Neuron (in vitro differentiated cells): ENCODE results near the gene LAMC3.

ENCODE experiments used
- H2AFZ ChIP-seq: one replicate; pipeline ENCODE4 v1.6.1; 2013; ENCODE audit warnings: low read depth, mild to moderate bottlenecking, inconsistent platforms, low read length, moderate library complexity
- H3K27me3 ChIP-seq: one replicate; pipeline ENCODE4 v1.6.1; 2013; ENCODE audit warnings: low read length; ENCODE audit not compliant: insufficient read depth
- H3K36me3 ChIP-seq: one replicate; pipeline ENCODE4 v1.6.1; 2013; ENCODE audit warnings: low read length; ENCODE audit not compliant: insufficient read depth
- H3K4me1 ChIP-seq: one replicate; pipeline ENCODE4 v1.6.1; 2013; ENCODE audit warnings: low read length; ENCODE audit not compliant: insufficient read depth
- H3K4me3 ChIP-seq: 2 replicates; pipeline ENCODE4 v1.5.1; 2013; ENCODE audit warnings: mild to moderate bottlenecking, low read length, moderate library complexity
- H3K9me3 ChIP-seq: one replicate; pipeline ENCODE4 v1.6.1; 2013; ENCODE audit warnings: low read length

LAMC3 gene

GRCh38 chr9:131084661-131085369, 75.8 kb downstream of the LAMC3 start:
- Histone ChIP-seq H3K4me1 (no peaks in the 10 kb centered on the region), H3K27me3 (peaks cover 23% of the 10 kb centered on the region), H3K4me3 (no peak overlapping the region), H3K9me3 (no peaks in the 10 kb centered on the region), H3K36me3 (no peaks in the 10 kb centered on the region), H2AFZ (no peak overlapping the region)

DNA sequence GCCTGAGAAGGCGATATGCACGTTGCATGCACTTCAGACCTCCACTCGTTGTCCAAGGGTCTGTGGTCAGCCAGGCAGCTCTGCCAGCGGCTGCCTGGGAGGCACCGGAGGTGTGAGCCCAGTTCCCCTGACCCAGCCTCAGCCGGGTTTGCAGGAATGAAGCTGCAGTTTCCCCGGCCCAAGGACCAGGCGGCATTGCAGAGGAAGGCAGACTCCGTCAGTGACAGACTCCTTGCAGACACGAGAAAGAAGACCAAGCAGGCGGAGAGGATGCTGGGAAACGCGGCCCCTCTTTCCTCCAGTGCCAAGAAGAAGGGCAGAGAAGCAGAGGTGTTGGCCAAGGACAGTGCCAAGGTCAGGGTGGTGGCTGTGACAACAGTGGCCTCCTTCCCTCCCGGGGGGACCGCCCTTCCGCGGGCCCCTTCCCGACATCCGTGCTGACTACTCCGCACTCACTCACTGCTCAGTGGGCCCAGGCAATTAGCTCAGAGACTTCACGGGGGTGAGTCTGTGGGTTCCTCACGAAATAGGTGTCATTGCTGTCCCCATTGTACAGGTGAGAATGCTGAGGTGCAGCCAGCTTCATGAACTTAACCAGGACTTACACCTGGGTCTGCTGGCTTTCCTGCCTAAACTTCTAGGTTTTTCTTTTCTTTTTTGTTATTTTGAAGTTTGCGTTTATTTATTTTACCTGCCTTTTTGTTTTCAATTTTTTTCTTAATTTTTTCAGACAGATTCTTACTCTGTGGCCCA, 76.6 kb downstream of the LAMC3 start:
- H3K36me3 ChIP-seq: no peaks in the 10 kb centered on the region
- no peaks in the 10 kb centered on the region for H3K4me1 ChIP-seq
- no peak overlapping the region for H3K4me3 ChIP-seq
- peaks cover 29% of the 10 kb centered on the region for H3K27me3 ChIP-seq
- H3K9me3 ChIP-seq: no peaks in the 10 kb centered on the region
- no peak overlapping the region for H2AFZ ChIP-seq

- H3K36me3 ChIP-seq: no peaks in the 10 kb centered on the region
- no peaks in the 10 kb centered on the region for H3K4me1 ChIP-seq
- H3K27me3 ChIP-seq: peaks cover 30% of the 10 kb centered on the region
- H3K9me3 ChIP-seq: no peaks in the 10 kb centered on the region
- H3K4me3 ChIP-seq: no peak overlapping the region
- H2AFZ ChIP-seq: no peak overlapping the region
These were observed 78.5 kb downstream of the LAMC3 start for GRCh38 chr9:131087354-131087893.

GRCh38 chr9:131090025-131090787, 81.2 kb downstream of the LAMC3 start:
- H3K4me1 ChIP-seq: no peaks in the 10 kb centered on the region
- H3K4me3 ChIP-seq: no peak overlapping the region
- H3K27me3 ChIP-seq: peaks cover 36% of the 10 kb centered on the region
- no peaks in the 10 kb centered on the region for H3K9me3 ChIP-seq
- H2AFZ ChIP-seq: no peak overlapping the region
- H3K36me3 ChIP-seq: no peaks in the 10 kb centered on the region

DNA sequence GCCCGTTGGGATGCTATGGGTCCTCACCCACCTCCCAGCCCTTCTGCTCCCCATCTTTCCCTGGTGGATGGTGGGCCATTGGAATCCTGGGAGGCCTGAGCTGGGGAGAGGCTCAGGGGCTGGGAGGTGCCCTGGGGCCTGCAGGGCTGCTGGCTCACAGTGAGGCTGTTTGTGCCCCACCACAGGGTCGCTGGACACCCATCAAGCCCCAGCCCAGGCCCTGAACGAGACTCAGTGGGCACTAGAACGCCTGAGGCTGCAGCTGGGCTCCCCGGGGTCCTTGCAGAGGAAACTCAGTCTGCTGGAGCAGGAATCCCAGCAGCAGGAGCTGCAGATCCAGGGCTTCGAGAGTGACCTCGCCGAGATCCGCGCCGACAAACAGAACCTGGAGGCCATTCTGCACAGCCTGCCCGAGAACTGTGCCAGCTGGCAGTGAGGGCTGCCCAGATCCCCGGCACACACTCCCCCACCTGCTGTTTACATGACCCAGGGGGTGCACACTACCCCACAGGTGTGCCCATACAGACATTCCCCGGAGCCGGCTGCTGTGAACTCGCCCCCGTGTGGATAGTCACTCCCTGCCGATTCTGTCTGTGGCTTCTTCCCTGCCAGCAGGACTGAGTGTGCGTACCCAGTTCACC, 82.5 kb downstream of the LAMC3 start:
- Histone ChIP-seq H3K4me3 (no peak overlapping the region), H3K36me3 (no peaks in the 10 kb centered on the region), H3K27me3 (peaks cover 31% of the 10 kb centered on the region), H3K4me1 (peaks cover 5% of the 10 kb centered on the region), H2AFZ (no peak overlapping the region), H3K9me3 (no peaks in the 10 kb centered on the region)

DNA sequence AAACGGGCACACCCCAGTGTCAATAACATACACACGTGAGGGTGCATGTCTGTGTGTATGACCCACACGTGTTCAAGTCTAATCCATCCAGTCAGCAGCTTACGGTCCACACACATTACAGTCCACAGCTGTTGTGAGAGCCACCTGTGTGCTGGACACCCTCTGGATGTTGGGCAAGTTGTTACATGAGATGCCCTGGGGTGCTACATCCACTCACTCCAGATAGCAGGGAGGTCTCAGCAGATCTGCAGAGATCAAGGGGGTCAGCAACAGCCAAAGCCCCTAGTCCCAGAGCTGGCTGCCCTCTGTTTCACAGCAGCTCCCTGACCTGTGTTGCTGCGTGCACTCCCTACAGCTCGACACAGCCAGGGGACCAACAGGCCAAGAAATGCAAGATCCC, 83.1 kb downstream of the LAMC3 start:
- Histone ChIP-seq H3K27me3 (peaks cover 31% of the 10 kb centered on the region), H2AFZ (no peak overlapping the region), H3K9me3 (no peaks in the 10 kb centered on the region), H3K4me1 (peaks cover 9% of the 10 kb centered on the region), H3K4me3 (no peak overlapping the region), H3K36me3 (no peaks in the 10 kb centered on the region)

- Histone ChIP-seq H3K4me3 (no peak overlapping the region), H3K9me3 (no peaks in the 10 kb centered on the region), H3K4me1 (peaks cover 17% of the 10 kb centered on the region), H3K36me3 (no peaks in the 10 kb centered on the region), H2AFZ (no peak overlapping the region), H3K27me3 (peaks cover 26% of the 10 kb centered on the region)
These were observed 83.8 kb downstream of the LAMC3 start for GRCh38 chr9:131092548-131093440.

GRCh38 chr9:131094015-131094414, 85.0 kb downstream of the LAMC3 start:
- Histone ChIP-seq H3K36me3 (no peaks in the 10 kb centered on the region), H3K27me3 (peaks cover 20% of the 10 kb centered on the region), H3K4me1 (peaks cover 21% of the 10 kb centered on the region), H3K4me3 (no peak overlapping the region), H2AFZ (no peak overlapping the region), H3K9me3 (no peaks in the 10 kb centered on the region)

DNA sequence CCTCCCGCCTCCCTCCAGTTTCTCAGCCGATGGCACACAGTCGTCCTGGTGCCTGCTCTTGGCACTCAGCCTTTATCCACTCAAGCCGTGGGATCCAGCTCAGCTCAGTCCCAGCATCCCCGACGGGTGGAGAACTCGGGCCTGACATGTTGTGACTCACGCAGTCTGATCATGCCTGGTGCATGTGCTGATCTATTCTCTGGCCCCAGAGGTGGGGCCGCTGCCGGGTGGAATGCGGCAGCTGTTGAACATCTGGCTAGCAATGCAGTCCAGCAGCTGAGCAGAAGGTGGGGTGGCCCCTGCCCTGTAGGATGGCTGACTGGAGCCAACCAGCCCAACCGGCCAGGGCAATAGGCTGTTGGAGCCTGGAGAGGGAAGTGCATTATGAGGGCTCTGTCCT, 85.6 kb downstream of the LAMC3 start:
- Histone ChIP-seq H2AFZ (no peak overlapping the region), H3K27me3 (peaks cover 20% of the 10 kb centered on the region), H3K36me3 (no peaks in the 10 kb centered on the region), H3K9me3 (no peaks in the 10 kb centered on the region), H3K4me3 (no peak overlapping the region), H3K4me1 (peaks cover 21% of the 10 kb centered on the region)

GRCh38 chr9:131095666-131096268, 86.8 kb downstream of the LAMC3 start:
- peaks cover 15% of the 10 kb centered on the region for H3K27me3 ChIP-seq
- no peaks in the 10 kb centered on the region for H3K36me3 ChIP-seq
- H3K4me1 ChIP-seq: peaks cover 21% of the 10 kb centered on the region
- peak overlapping the region; percentile 41 for H3K4me3 ChIP-seq
- H2AFZ ChIP-seq: peak overlapping the region; percentile 60
- H3K9me3 ChIP-seq: no peaks in the 10 kb centered on the region

- H3K27me3 ChIP-seq: peaks cover 11% of the 10 kb centered on the region
- peaks cover 21% of the 10 kb centered on the region for H3K4me1 ChIP-seq
- H3K36me3 ChIP-seq: no peaks in the 10 kb centered on the region
- H3K4me3 ChIP-seq: peak within 1 kb of the TSS; percentile 90
- H3K9me3 ChIP-seq: no peaks in the 10 kb centered on the region
- peak within 1 kb of the TSS; percentile 77 for H2AFZ ChIP-seq
These were observed 87.5 kb downstream of the LAMC3 start, which contains the start of gene AIF1L for GRCh38 chr9:131096269-131097125. TSS of gene AIF1L (plus strand) at chr9:131096531. CDS start at chr9:131096630, 99 bp downstream.
